Right renal pelvis (tissue), 4 donors: ENCODE measurements around the gene AP4B1. TPM values are rescaled to one million over a fixed set of nuclear protein-coding genes. Genes with fewer than 3 reads are reported as not detected.
A peak's percentile ranks its signal among the peaks of the same experiment; 100 is the strongest.
"Not testable (repeated sequence)": the region's sequence is repeated elsewhere in the genome, so short reads cannot be mapped to it uniquely, and the experiment has no call there.

ENCODE experiments used
- DNase-seq, 4 donors: peaks; one replicate each; pipeline ENCODE4 v3.0.0-alpha.2; 2013; ENCODE audit warnings: low read depth in 4 of 4, low spot score in 3 of 4, missing footprints in 1 of 4
- polyA plus RNA-seq, 4 donors: library from polyadenylated mRNA; unstranded; fragments of 120-200 nt; gene quantifications; one replicate each; pipeline ENCODE4 v1.2.1, GENCODE V29; 2013; ENCODE audit not compliant: insufficient read length in 4 of 4

The AP4B1 gene
- polyA plus RNA-seq, result 10 to 100 TPM; 24.0 to 33.0 (median 26.0) TPM

DNA sequence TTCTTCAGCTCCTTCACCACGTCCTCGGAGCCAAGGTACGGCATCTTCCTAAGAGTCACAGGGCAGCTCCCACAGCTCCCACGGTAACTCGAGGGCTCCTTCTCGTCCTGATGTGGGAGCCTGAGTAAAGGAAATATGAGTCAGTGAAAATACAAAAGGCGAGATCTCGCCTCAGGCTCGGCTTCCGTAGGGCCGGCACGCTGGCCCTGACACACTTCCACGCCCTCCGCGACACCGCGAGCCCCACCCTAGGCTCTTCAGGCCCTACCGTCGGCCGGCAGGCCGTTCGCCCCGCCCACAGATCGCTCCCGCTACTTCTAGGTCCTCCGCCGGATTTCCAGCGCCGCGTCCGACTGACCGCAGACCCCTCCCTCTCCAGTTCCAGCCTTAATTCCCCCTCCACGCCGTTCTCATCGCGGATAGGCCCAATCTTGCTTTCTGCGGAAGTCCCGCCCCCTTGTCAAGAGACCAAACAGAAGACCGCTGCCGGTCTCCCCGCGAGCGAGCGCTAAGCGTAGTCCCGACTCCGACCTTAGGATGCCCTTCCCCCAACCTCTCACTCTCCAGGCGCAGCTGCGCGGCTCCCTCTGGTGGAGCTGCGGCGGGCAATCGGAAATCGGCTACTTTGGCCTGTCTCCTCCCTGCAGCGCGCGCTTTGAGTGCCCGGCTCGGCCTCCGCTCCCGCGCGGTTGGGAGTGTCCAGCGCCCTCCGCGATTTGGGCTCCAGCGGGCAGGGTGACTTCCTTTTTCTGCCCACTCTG lies at the start of gene AP4B1, which contains the start of gene DCLRE1B:
TSS of gene AP4B1 (minus strand) at position 126 of the 761 bp plus-strand sequence. CDS start at position 44, 82 bp downstream.
TSS of gene DCLRE1B (plus strand) at position 653 of the 761 bp plus-strand sequence. CDS start 261 bp downstream, outside the sequence.
- DNase-seq, result peak; percentile 98 to 99 (median 98)

DNA sequence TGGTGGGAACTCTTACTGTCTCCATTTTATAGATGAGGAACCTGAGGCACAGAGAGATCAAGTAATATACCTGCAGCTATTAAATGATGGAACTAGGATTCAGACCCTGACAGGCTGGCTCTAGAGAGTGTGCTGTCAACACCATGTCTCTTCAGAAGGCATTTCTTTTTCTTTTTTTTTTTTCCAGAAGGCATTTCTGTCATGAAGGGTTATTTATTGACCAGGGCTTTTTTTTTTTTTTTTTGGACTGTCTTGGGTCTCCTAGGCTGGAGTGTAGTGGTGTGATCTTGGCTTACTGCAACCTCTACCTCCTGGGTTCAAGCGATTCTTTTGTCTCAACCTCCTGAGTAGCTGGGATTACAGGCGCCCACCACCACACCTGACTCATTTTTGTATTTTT lies 47.1 kb upstream of the AP4B1 start:
- no peak for DNase-seq

DNA sequence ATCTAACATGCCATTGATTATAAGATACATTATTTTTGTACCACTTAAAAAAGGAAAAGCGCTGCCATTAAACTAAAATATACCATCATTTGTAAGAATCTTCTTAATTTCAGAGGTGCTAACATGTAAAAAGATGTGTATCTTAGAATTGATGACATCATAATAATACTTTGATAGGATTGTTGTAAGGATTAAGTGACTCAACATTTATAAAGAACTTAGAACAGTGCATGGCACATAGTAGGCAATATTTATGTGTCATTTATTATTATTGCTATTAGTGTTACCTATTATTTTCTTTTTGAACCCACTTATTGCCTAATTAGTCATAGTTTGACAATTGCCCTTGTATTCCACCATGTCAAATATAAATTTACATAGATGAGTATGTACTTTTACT lies 46.3 kb upstream of the AP4B1 start:
- no peak for DNase-seq

DNA sequence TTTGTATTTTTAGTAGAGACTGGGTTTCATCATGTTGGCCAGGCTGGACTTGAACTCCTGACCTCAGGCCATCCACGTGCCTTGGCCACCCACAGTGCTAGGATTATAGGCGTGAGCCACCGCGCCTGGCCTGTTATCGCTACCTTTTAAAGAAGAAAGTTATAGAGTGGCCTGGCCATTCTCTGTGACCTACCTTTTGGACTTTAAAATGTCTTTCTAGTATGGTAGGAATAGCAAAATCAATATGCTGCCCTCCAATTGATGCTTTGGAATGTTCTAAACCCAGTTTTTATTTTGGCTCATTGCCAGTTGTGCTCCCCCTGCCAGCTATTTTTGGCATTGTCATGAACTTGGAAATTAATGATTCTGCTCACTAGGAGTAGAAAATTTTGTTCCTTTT lies 44.4 kb upstream of the AP4B1 start:
- no peak for DNase-seq

DNA sequence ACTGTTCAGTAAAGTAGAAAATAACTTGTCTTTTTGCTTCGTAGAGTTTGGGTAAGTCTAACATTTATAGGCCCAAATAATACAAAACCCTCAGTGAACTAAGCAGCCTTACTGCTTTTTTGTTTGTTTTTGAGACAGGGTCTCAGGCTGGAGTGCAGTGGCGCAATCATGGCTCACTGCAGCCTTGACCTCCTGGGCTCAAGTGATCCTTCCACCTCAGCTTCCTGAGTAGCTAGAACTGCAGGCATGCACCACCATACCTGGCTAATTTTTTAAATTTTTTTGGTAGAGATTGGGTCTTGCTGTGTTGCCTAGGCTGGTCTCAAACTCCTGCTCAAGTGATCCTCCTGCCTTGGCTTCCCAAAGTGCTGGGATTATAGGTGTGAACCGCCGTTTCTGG lies 43.6 kb upstream of the AP4B1 start:
- DNase-seq, result not testable (repeated sequence)

DNA sequence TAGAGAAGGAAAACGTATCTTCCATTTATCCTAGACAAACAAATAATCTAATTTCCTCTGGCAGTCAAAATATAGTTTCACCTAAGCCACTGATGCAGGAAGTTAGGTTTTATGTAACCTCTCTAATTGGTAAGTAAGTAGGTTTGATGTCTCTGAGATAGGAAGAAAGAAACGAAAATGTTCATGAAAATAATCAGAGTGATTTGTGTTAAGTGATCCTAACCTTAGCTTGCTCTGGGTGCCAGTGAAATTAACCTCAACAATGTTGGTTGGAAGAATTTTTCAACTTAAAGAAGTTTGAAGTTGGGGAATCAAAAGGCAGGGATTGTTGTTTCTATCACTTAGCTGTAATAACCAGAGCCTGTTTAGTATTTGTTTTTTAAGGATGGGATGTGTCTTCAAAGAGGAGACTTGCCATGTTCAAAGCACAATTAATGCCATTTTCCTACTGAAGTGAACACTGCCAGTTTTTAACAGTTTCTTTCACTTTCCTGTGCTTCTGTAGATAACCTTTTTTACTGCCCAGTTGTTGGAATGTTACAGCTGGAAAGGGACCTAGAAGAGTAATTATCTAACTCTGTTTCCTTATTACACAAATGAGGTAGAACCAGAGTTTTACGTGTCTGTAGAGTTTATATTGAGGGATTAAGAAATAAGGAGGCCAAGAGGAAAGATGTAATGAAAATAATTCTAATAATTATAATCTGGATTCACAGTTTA lies 42.9 kb upstream of the AP4B1 start:
- DNase-seq, result no peak

DNA sequence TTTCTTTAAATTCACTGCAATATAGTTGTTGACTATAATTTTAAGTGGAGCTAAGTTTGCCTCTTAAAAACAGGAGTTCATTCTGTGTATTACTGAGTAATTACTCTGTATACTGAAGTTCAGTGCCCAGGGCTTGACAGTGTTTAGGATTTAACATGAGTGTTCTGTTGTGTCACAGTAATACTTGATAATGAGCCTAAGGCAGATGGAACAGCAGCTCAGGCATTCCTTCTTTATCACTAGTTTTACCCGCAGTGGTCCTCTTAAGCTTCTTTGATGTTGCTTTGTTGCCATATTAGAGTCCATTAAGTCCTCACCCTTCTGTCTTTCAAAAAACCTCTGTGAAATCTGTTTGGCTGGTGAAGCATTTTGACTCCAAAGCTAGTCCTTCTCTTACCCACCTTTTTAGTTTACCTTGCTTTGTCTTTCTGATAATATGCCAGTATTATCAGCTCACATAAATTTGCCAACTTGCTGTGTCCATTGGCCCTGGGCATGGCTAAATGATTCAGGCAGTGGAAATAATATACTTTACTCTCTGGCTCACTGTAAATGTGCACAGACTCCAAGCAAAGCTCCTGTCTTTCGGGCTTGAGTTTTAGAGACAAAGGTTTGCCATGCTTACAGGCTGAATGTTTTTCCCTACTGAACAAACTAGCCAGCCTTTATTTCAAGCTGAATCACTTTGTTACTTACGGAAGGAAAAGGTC lies 42.2 kb upstream of the AP4B1 start:
- no peak for DNase-seq

DNA sequence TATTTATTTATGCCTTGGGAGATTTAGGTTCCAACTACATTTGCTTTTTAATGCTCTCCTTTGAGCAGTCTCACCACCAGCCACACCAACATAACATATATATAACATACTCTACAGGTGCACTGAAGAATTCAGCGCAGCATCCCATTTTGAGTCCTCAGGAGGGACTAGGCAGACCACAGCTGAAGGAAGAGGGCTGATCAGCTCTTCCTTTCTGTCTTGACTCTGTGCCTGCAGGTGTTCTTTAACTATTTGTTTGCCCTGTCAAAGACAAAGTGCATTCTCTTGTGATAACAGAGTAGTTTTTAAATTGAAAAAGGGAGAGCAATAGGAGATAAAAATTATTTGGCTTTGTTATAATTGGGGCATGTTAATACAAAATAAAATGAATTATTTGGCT lies 41.5 kb upstream of the AP4B1 start:
- DNase-seq, result no peak

DNA sequence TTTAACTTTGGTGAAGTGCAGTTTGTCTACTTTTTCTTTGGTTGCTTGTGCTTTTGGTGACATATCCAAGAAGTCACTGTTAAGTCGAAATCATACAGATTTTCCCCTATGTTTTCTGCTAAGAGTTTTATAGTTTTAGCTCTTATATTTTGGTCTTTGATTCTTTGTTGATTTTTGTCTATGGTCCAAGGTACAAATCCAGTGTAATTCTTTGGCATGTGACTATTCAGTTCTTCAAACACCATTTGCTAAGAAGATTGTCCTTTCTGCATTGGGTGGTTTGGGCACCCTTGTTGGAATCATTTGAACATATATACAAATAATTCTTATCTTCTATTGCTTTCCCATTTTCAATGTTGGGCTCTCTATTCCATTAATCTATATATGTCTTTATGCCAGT lies 40.7 kb upstream of the AP4B1 start:
- no peak for DNase-seq

DNA sequence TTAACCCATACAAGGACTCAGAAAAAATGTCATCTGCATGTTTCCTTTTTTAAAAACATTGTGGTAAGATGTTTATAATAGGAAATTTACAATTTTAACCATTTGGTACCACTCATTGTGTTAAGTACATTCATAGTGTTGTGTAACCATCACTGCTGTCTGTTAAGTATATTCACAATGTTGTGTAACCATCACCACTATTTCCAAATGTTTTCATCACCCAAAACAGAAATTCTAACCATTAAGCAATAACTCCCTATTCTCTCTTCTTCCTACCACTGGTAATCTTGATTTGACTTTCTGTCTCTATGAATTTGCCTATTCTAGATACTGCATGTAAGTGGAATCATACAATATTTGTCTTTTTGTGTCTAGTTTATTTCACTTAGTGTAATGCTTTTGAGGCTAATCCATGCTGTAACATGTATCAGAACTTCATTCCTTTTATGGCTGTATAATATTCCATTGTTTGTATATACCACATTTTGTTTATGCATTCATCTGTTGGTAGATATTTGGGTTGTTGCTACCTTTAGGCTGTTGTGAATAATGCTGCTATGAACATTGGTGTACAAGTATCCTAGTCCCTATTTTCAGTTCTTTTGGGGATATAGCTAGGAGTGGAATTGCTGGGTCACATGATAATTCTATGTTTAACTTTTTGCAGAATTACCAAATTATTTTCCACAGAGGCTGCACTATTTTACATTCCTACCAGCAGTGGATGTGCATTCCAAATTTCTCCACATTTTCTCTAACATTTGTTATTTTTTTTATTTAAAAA lies 38.6 kb upstream of the AP4B1 start:
- DNase-seq, result no peak

DNA sequence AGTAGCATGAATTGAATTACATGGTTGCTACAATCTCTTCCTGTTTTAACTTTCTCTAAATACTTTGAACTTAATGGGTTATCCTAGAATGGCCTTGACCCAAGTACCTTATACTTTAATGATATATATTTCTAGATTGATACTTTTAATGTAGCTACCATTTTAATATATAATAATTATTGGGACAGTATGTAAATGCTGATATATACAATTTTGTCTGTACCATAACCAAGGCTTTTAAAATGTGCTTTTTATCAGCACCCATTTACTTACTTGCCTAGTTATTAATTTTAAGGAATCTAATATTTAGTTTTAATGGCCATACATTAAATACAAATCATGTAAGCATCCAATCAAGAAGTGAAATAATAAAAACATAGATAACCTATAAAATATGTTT lies 37.9 kb upstream of the AP4B1 start:
- no peak for DNase-seq

DNA sequence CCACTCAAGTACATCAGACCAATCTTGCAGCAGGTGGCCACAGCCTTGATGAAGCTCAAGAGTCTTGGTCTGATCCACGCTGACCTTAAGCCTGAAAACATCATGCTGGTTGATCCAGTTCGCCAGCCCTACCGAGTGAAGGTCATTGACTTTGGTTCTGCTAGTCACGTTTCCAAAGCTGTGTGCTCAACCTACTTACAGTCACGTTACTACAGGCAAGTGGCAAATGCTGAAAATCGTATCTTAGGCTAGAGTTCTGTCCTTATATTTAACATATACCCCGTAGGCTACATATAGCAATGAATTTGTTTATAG lies 36.6 kb upstream of the AP4B1 start:
- no peak for DNase-seq

DNA sequence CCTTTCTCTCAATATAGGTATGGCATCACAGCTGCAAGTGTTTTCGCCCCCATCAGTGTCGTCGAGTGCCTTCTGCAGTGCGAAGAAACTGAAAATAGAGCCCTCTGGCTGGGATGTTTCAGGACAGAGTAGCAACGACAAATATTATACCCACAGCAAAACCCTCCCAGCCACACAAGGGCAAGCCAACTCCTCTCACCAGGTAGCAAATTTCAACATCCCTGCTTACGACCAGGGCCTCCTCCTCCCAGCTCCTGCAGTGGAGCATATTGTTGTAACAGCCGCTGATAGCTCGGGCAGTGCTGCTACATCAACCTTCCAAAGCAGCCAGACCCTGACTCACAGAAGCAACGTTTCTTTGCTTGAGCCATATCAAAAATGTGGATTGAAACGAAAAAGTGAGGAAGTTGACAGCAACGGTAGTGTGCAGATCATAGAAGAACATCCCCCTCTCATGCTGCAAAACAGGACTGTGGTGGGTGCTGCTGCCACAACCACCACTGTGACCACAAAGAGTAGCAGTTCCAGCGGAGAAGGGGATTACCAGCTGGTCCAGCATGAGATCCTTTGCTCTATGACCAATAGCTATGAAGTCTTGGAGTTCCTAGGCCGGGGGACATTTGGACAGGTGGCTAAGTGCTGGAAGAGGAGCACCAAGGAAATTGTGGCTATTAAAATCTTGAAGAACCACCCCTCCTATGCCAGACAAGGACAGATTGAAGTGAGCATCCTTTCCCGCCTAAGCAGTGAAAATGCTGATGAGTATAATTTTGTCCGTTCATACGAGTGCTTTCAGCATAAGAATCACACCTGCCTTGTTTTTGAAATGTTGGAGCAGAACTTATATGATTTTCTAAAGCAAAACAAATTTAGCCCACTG lies 36.0 kb upstream of the AP4B1 start:
- DNase-seq, result no peak

DNA sequence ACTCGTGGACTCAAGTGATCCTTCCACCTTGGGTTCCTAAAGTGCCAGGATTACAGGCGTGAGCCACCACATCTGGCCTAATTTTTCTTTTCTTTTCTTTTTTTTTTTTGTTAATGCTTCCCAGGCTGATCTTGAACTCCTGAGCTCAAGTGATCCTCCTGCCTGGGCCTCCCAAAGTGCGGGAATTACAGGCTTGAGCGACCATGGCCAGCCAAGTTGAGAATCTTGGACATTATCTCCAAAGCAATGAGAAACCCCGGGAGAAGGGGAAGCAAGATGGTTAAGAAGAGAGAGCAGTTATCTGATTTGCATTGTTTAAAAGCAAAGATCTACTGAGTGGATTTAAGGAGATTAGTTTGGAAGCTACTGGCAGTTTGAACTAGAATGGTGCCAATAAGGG lies 33.6 kb upstream of the AP4B1 start:
- DNase-seq, result no peak

DNA sequence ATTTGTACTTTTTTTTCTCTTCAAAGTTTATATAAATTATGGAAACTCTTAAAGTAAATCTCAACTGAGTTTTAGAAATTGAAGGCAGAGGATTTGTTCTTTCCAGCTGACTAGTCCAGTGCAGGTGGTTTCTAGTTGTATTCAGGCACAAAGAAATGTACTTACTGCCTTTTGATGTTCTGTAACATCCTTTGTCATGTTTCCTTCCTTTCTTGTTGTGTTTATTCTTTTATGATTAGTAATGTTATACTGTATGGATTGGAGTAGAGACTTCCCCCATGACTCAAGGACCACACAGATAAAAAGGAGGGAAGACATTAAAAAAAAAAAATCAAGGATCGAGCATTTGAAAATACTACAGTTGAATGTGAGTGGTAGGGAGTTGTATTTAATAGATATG lies 32.5 kb upstream of the AP4B1 start:
- DNase-seq, result no peak

DNA sequence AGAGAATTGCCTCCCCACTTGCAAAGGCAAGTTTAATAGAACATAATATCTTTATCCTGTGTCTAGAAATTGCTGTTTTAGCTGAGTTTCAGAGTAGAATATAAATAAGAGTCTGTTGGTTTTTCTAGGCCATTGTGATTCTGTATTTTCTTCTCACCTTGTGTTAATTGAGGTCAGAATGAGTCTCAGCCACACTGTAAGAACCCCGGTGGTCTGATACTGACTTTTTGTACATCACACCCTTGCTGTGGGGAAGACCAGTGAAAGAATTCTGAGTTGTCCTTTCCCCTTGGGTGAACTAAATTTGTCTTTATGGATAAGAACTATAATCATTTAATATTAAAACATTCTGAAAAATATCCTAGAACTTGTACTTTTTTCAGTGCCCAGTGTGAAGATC lies 31.4 kb upstream of the AP4B1 start:
- DNase-seq, result no peak

DNA sequence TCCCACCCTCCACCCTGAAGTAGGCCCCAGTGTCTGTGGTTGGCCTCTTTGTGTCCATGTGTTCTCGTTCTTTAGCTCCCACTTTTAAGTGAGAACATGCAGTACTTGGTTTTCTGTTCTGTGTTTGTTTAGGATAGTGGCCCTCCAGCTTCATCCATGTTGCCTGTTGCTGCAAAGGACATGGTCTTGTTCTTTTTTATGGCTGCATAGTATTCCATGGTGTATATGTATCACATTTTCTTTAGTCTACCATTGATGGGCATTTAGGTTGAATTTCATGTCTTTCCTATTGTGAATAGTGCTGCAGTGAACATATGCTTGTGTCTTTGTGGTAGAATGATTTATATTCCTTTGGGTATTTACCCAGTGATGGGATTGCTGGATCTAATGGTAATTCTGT lies 30.6 kb upstream of the AP4B1 start:
- no peak for DNase-seq

DNA sequence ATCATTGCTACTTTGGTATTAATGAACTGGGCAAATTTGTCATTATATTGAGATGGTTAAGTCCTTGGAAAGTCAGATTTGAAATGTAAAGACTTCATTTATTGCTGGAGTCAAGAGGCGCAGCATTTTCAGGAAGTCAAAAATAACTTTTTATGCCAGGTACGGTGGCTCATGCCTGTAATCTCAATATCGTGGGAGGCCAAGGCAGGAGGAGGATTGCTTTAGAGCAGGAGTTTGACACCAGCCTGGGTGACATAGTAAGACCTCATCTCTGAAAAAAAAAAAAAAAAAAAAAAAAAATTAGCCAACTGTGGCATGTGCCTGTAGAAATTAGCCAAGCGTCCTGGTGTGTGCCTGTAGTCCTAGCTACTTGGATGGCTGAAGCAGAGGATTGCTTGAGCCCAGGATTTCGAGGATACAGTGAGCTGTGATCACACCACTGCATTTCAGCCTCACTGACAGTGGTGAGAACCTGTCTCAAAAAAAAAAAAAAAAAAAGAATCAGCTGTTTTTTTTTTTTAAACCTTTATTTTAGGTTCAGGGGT lies 30.0 kb upstream of the AP4B1 start:
- no peak for DNase-seq

DNA sequence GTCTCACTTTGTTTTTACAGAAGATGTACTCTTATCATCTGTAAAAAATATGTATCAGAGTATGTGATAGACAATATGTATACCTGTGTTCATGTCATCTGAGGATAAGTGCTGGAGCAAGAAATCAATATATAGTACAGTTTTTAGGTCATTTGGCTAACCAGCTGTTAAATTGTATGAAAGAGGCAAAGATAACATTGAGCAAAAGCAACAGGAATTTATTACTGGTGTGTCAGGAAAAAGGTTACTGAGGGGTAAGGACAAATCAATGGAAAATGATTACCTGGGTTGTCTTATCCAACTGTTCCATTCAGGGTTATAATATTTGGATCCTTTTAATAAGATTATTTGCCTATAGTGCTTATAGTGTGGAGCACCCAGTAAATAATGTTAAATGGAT lies 29.4 kb upstream of the AP4B1 start:
- no peak for DNase-seq

DNA sequence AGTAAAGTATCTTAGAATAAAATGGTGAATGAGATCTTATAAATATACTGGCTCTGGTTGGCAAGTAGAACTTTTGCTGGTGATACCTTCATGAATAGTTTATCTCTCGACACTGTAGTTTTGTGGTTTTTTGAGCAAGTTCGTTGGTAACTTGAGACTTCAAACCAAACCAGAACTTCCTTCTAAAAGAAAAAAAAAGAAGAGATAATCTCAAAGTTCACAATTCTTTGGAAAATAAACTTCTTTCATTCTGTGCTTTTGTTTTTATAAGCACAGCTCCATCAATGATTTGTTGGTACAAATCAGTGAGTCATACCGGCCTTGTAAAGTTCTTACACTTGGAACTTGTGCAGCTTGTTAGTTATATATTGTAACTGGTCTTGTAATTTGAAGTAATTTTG lies 26.9 kb upstream of the AP4B1 start:
- DNase-seq, result no peak
